Upper lobe of left lung (tissue), 4 donors: ENCODE measurements around the gene SHISA2.

Source experiments
- EP300 ChIP-seq, 4 donors: sonication (generic); formaldehyde crosslinking; IDR thresholded peaks; one replicate each; pipeline ENCODE4 v1.5.1; 2017; ENCODE audit warnings: antibody characterized with exemption in 4 of 4, control low read depth in 2 of 4
- POLR2A ChIP-seq, 4 donors: fragments of 450-650 bp; IDR thresholded peaks; one replicate each; pipeline ENCODE4 v1.5.1; 2016 to 2017; ENCODE audit warnings: antibody characterized with exemption in 4 of 4, mild to moderate bottlenecking in 2 of 4
- POLR2AphosphoS5 ChIP-seq, 2 donors: sonication (generic); formaldehyde crosslinking; IDR thresholded peaks; one replicate each; pipeline ENCODE4 v1.5.1; 2017; ENCODE audit warnings: antibody characterized with exemption in 2 of 2
- TF ChIP-seq, protein P1 (sequence below), 6 experiments: fragments of 450-650 bp in 4 of 6; fragments of 200-600 bp in 2 of 6; sonication (generic) in 2 of 6; IDR thresholded peaks; one replicate each; pipeline ENCODE4 v1.5.1; 2016 to 2019; ENCODE audit warnings: antibody characterized with exemption in 6 of 6

DNA sequence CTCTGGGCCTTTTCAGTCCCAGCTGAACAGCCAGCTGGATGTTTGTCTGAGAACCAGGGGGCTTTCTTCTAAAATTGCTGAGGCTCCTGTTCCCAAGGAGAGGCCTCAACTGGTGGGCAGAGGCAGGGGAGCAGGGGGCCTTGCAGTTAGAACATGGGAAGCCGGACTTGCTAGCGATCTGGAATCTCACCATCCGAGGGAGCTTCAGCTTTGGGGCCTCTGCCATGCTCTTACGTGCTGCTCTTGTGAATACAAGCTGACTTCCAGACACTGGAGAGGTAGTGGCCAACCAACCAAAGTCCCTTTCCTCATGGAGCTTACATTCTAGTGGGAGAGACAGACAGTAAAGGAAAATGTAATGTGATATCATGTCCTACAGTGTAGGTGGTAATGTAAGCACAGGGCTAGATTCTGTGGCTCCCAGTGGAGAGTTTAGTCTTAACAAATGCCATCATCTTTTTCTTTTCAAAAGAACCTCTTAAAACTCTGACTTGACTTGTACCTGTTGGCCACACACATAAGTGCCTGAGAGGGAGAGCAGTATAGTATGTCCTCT lies 22.2 kb downstream of the SHISA2 start:
- TF ChIP-seq, protein P1, sequence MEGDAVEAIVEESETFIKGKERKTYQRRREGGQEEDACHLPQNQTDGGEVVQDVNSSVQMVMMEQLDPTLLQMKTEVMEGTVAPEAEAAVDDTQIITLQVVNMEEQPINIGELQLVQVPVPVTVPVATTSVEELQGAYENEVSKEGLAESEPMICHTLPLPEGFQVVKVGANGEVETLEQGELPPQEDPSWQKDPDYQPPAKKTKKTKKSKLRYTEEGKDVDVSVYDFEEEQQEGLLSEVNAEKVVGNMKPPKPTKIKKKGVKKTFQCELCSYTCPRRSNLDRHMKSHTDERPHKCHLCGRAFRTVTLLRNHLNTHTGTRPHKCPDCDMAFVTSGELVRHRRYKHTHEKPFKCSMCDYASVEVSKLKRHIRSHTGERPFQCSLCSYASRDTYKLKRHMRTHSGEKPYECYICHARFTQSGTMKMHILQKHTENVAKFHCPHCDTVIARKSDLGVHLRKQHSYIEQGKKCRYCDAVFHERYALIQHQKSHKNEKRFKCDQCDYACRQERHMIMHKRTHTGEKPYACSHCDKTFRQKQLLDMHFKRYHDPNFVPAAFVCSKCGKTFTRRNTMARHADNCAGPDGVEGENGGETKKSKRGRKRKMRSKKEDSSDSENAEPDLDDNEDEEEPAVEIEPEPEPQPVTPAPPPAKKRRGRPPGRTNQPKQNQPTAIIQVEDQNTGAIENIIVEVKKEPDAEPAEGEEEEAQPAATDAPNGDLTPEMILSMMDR (IDR thresholded peaks at IDR 0.05) = no peak
- TF ChIP-seq POLR2A (IDR thresholded peaks at IDR 0.05) (no peak), POLR2AphosphoS5 (IDR thresholded peaks at IDR 0.05) (no peak), EP300 (IDR thresholded peaks at IDR 0.05) (no peak)
